Iris pigment epithelial cell (primary cell): ENCODE data around the gene LEMD3.

ENCODE experiments used
- DNase-seq: peaks from one replicate; pipeline ENCODE4 v3.0.0-alpha.2; 2011; ENCODE audit warnings: low read depth

Gene LEMD3

DNA sequence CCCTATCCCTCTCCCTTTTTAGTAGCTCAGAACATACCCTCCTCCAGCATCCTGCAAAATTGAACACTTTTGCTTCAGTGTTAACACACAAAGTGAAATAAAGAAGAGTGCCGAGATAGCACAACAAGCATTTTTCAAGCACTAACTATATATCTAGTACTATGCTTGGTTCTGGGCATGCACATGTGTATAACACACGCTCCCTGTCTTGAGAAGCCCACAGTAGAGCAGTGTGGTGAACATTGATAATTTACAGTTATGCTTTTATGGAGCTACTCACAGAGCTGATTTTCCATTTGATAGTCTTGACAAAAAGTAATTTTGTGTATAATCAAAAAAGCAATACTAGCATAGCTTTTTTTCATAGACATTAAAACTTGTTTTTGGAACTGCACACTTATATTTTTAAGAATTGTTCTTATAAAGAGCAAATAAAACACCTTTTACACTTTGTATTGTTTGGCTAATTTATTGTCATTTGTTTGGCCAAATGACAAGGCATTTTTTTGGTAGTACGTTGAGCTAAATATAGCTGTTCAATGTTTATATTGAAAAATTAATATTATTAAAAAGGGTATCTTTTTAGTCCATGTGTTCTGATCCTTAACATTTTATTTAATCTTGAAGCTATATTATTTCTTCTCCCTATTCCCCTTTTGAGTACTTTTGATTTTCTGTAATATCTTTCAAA, 39.7 kb downstream of the LEMD3 start:
- no peak for DNase-seq

DNA sequence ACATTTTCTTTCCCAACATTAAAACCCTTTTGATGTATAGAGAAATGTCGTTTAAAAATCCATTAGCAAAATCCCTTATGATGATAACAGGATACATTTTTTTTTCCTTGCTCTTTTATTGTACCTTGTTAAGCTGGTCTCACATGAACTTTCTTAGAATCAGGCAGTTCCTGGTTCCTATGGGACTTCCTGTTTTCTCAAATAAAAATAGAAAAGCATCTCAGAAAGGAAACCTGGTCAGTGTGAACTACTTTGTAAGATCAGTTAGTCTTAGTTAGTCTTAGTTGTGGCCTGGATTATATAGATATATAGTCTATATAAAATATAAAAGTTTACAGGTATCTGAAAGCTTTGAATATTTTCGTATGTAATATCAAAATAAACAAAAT, 40.3 kb downstream of the LEMD3 start:
- peak; percentile 2 for DNase-seq

DNA sequence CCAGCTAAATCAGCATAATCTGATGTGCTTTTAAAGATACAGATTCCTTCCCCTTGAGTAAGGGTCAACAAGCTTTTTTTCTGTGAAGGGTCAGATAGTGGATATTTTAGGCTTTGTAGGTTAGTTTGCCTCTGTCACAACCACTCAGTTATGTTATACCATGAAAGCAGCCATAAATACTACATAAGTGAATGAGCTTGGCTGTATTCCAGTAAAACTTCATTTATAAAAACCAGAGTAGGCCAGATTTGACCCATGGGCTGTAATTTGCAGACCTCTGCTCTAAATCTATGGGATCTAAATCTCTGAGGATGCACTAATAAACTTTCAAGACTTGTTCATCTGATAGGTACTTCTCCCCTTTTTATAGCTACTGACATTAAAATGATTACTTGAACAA, 47.7 kb downstream of the LEMD3 start:
- no peak for DNase-seq

GRCh38 chr12:65220761-65221160, 51.4 kb downstream of the LEMD3 start:
- no peak for DNase-seq

DNA sequence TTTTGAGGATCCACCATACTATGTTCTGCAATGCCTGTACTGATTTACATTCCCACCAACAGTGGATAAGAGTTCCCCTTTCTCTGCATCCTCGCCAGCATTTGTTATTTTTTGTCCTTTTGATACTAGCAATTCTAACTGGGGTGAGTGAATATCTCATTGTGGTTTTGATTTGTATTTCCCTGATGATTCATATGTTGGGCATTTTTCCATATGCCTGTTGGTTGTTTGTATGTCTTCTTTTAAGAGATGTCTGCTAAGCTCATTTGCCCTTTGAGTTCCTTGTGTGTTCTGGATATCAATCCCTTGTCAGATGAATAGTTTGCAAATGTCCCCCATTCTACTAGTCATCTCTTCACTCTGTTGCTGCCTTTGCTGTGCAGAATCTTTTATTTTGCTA, 60.1 kb downstream of the LEMD3 start:
- peak; percentile 91 for DNase-seq

DNA sequence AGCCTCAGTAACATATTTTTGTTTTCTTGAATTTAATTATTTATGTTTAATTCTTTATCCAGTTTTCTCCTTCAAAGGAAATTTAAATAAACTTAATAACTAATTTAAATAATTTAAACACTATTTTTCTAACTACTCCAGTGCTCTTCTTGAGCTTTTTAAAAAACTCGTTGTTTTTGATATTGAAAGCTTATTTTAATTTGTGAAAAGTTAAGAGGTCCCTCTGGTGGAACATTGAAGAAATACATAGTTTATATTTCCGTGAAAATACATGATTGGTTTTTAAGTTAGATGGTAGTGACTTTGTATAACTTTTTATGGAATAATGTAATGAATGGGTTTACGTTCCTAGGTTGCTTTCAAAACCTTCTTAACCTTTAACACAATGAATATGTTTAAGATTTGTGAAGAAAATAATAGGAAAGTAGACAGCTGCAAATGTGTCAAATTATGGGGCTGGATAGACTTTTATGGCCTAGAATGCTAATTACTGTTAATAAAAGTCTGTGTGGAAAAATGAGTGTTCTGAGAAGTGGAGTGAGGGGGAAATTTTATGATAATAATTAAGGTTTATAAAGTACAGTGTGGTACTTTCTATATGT, 63.2 kb downstream of the LEMD3 start:
- DNase-seq, result peak; percentile 34

GRCh38 chr12:65237153-65237552, 67.8 kb downstream of the LEMD3 start:
- DNase-seq, result no peak

DNA sequence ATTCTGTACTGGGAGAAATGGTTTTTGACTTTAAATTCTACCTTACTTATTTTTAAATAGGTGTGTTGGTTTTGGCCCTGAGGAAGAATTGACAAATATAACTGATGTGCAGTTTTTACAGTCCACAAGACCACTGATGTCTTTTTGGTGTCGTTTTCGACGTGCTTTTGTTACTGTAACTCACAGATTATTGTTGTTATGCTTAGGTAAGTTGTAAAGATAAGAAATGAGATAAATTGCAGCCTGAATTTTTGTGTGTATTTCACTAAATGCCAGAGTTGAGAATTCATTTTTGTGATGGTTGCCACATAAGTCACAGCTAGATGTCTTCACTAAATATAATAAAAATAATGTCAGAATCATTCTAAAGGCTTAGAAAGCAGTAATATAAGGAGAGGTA, 69.2 kb downstream of the LEMD3 start:
- no peak for DNase-seq

DNA sequence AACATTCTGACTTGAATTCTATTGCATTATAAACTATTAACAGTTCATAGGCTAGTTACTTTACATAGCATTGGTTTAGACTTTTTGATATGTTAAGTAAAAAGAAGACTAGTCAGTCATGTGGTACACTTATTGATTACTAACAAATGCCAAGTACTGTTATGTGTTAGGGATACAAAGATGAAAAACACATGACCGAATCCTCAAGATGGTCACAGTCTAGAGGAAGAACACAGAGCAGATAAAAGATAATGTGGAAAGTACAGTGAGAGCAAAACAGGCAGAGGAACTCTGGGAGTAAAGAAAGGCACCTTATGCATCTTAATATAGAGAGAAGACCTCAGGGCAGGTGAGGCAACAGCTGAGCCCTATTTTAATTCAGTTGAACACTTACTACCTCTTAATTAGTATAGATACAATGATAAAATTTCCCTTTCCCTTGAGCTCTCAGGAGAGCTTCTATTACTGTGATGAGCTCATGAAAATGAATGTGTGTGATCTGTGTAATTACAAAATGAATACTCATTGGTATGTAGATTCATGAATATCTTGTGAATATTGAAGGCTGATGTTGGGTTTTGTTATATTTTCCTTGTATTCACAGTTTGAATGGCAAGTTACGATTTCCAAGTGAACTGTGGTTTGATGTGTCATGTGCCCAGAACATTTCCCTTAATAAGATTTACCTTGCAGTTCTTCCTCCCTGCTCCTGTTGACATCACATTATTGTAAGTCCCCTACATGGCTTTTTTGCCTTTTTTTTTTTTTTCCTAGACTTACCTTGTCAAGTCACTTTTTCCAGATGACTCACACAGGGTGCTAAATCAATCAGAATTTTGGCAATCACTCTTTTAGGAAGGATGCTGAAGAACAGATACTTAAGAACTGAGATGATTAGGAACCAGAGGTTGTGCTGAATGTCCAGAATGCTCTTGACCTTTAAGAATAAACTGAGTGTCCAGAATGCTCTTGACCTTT, 79.6 kb downstream of the LEMD3 start:
- DNase-seq, result peak; percentile 10

GRCh38 chr12:65252515-65252914, 83.1 kb downstream of the LEMD3 start:
- no peak for DNase-seq

GRCh38 chr12:65257986-65258385, 88.6 kb downstream of the LEMD3 start:
- no peak for DNase-seq

GRCh38 chr12:65259501-65259900, 90.1 kb downstream of the LEMD3 start:
- no peak for DNase-seq

DNA sequence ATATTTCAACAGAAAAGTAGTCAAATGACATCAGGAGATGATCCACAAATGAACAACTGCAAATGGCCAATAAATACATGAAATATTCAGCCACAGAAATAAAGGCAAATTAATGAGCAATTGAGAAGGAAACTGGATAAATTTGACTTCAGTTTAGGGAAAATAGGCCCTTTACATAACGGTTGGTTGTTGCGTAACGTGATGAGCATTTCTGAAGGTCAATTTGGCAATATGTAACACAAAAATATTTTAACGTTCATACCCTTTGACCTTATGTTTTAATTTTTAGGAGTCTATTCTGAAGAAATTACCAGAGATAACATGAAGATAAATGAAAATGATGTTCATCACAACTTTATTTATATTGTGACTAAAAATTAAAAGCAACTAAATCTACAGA, 94.4 kb downstream of the LEMD3 start:
- DNase-seq, result peak; percentile 7

- no peak for DNase-seq
These were observed 97.0 kb downstream of the LEMD3 start for GRCh38 chr12:65266408-65266807.

DNA sequence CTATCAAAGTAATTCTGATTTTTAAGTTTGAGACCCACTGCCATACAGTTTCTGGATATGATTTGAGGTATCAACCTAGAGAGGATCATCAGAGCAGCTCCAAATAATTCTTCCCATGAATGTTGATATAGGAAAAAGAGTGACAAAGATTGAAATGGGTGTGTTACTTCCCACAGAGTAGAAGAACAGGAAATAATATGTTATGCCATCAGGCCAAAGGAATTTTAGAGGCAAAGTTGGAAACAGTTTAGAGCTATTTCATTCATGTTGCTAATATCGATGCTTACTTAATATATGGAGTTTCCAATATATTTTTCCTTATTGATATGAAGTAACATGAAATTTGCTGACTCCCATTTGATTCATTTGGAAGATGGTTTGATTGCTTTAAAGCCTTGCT, 100.2 kb downstream of the LEMD3 start:
- DNase-seq, result peak; percentile 27

DNA sequence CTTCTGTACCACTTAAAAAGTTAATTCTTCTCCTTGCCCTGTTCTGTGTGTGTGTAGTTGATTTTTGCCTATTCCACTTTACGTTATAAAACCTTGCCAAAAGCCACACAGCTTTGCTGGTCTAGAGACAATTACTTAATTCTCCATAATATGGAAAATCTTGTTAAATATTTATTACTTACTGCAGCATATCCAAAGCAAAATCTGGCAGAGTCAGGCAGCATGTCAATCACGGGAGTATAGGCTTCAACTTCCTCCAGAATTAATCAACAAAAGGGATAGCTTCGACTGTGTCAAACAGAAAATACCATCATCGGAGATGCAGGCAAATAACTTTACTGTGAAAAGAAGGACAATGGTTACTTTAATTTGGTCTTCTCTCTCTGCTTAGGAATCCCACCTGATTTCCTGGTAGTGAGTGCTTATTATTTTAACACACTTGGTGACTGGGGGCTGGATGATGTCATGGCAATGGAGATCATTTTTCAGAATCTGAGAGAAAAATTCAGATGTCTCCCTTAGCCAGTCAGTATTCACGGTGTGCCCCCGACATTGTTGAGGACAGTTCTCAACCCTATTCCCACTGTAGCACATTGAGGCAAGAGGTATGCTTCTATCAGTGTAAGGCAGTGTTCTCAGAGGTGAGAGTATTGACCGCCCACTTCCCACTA, 105.4 kb downstream of the LEMD3 start:
- DNase-seq, result no peak

- no peak for DNase-seq
These were observed 106.2 kb downstream of the LEMD3 start for GRCh38 chr12:65275627-65276026.

DNA sequence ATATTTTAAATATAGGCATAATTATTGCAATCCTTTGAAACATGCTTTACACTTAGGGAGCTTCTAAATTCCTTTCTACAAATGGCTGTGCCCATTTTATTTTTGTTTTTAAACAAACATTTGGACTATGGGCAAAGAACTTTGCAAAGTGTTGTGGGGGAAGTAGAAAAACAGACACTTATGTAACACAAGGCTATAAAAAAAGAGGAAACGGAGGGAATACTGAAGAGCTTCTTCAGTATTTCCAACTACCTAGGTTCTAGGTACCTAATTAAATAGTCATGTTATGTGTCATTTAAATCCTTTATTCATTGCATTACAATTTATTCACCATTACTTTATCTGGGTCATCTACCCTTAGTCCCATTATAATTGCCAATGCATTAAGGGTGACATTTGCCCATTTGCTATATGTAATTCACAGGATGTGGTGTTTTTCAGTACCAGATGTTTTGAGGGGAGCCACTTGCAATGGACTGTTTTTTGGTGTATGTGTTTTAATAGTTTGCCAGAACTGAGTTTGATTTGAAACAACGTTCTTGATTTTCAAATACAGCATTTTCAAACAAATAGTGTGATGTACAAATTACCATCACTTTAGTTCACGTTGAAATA, 107.6 kb downstream of the LEMD3 start:
- no peak for DNase-seq

GRCh38 chr12:65277994-65278575, 108.7 kb downstream of the LEMD3 start:
- peak; percentile 19 for DNase-seq

DNA sequence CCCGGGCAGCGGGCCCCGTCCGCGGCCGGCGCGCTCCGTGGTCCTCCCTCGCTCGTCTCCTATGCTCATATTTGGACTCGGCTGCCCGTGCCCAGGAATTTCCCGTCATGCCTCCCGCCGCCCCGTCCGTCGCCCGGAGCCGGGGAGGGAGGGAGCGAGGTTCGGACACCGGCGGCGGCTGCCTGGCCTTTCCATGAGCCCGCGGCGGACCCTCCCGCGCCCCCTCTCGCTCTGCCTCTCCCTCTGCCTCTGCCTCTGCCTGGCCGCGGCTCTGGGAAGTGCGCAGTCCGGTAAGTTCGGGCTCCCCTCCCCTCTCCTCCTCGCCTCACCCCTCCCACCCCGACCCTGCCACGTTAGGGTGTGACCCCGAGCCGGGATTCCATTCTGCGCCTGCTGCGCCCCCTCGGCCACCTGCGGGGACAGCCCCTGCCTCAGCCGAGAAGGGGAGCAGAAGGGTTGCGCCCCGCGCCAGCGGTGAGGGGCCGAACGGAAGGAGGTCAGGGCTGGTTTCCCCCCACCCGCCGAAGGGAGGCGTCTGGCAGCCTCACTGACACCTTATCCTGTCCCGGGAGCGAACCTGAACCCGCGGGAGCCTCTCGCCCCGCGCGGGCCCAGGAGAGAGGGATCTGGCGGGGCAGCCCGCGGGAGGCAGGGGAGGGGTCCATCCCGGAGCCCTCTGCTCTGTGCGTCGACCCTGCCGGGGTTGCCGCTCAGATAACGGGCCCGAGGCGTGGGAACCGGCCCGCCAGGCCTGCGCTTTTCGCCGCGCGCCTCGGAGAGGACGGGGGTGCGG, 109.4 kb downstream of the LEMD3 start, which contains the start of gene MSRB3:
MSRB3 (plus strand) TSS at position 108 of the 793 bp plus-strand sequence. CDS start 29,897 bp downstream, outside the sequence.
- peak; percentile 71 for DNase-seq
